GM18517 (cell line): ENCODE results near the gene SELENOS.

Experiments
- ATAC-seq: cut with Tn5 transposase; IDR thresholded peaks from one replicate; pipeline ENCODE4 v1.9.1; 2021; ENCODE audit warnings: mild to moderate bottlenecking, moderate library complexity; ENCODE audit not compliant: unreplicated experiment

SELENOS gene

DNA sequence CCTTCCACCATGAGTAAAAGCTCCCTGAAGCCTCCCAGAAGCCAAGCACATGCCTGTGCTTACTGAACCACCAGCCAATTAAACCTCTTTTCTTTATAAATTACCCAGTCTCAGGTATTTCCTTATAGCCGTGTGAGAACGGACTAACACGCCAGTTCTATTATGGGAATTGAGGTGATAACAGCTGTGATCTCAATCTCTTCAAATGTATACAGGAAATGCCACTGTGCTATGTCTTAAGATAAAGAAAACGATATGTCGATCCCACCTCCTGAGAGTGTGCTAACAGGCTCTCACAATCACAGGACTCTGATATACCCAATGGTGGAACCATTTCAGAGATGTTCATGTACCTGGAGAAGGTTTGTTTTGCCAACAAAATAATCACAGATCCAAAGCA lies 51.6 kb downstream of the SELENOS start:
- no peak for ATAC-seq
